NB4 (cell line): ENCODE measurements around the gene SLC4A2.

Source experiments
- CTCF ChIP-seq: IDR thresholded peaks from one replicate; pipeline ENCODE4 v1.5.1; 2012; ENCODE audit warnings: low read depth, low read length
- MAX ChIP-seq: IDR thresholded peaks from 2 replicates; pipeline ENCODE4 v1.6.1; 2011; ENCODE audit warnings: low read depth, low read length
- MYC ChIP-seq: IDR thresholded peaks from 2 replicates; pipeline ENCODE4 v1.6.1; 2011; ENCODE audit warnings: low read depth, low read length
- POLR2A ChIP-seq: IDR thresholded peaks from 2 replicates; pipeline ENCODE4 v1.6.1; 2011; ENCODE audit warnings: mild to moderate bottlenecking; ENCODE audit not compliant: insufficient read length; ENCODE audit errors: extremely low read depth

- no peak for TF ChIP-seq POLR2A
- no peak for TF ChIP-seq CTCF
- TF ChIP-seq MAX = no peak
- TF ChIP-seq MYC = no peak
Measured at GRCh38 chr7:151053096-151053495, 6.3 kb upstream of the SLC4A2 start.
